ENCODE results near the gene RAB8B.
A peak's percentile ranks its signal among the peaks of the same experiment; 100 is the strongest.
"Not testable (repeated sequence)": the region's sequence is repeated elsewhere in the genome, so short reads cannot be mapped to it uniquely, and the experiment has no call there.

The RAB8B gene

DNA sequence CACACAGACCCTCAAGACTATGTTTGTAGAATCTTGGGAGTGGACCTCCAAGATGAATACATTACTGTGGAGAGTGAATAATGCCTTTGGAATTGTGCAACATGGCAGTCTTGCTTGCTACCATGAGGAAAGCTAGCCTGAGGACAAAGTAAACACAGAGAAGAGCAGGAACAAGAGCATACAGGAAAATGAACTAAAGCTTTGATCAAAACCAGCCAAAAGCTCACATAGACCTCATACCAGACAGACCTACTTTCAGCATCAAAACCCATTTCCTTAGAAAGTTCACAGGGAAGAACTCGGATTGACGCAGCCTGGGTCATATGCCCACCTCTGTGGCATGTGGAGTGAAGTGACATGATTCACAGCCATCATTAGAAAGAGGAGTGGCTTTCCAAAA, 3.3 kb upstream of the RAB8B start:
- DNase-seq = no peak

GRCh38 chr15:63187589-63188226, 1.7 kb upstream of the RAB8B start:
- no peak for DNase-seq

- DNase-seq = no peak
Observed at GRCh38 chr15:63188247-63188925, 1.0 kb upstream of the RAB8B start.

DNA sequence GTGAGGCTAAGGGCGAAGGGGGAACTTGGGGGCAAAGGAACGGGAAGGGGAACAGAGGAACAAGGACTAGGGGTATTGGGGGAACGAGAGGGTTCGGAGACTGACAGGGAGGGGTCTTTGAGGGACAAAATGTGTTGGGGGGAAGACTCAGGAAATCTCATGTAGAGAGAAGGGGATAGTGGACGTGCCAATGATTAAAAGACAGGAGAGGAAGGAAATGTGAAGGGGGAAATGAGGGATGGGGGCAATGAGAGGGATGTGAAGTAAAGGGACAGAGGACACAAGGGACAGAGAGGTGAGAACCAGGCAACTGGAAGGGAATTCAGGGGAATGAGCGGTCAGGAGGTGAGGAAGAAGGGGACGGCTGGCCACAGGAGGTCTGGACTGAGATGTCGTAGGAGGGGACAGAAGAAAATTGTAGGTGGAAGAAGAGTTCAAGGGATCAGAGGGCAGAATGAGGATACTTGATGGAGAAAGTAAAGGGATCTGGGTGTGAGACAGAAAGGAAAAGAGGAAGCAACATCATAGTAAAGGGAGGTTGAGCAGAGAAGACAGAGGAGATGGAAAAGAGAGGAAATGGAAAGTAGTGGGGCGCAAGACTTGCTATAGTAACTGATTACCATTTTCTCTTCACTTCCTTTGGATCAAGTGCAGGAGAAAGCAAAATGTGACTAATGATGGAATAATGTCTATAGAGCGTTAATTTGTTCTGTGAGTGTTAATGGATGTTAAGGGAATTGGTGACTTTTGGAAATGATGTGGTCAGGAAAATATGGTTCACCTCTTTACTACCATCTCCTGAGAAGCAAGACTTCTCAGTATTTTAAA, 749 bp downstream of the RAB8B start:
- peak; percentile 37 for DNase-seq

GRCh38 chr15:63190769-63191649, 1.6 kb downstream of the RAB8B start:
- no peak for DNase-seq

DNA sequence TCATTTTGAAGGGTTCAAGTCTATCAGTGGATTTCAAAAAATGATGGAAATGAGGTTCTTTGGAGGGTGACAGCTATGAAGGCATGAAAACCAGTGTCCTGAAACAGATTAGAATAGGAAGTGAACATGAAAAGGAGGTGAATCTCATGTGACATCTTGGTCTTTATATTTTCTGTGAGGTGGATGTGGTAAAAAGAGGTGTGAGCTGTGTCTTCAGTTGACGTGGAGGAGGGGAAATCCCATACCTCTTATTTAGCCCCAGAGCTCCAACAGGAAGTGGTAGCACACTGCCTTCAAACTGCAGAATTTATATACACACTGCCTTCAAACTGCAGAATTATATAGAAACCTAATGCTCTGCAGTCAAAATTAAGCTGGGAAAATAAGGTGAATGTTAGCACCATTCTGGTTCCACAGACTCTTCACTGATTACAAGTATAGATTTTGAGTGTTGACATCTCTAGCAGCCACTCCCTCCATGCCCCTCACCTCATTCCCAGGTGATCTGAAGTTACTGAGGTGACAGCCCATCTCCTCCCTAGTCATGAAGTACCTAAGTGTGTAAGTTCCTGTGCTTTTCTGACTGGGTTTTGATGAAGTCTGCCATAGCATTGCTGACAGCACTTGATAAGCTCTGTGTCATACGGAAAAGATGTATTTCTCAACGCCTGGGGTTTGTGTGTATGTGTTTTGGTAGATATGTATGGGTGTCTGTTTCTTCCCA, 2.7 kb downstream of the RAB8B start:
- DNase-seq = no peak

GRCh38 chr15:63192619-63193206, 3.3 kb downstream of the RAB8B start:
- no peak for DNase-seq

DNA sequence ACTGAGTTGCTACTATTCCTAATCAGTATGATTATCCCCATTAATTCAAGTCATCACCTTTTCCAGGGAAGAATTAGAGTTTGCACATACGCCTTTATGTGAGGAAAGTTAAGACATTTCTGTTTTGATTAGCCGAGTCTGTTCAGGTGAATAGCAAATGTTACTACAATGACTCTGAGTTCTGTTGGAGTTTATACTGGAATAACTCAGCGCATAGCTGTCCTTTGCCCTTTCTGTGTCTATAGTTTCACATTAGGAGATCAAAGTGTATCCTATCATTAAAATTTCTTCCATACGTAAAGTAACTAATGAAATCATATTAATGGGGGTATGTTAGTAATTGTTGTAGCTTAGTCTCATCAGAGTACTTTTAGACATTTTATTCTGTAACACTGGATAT, 4.9 kb downstream of the RAB8B start:
- no peak for DNase-seq

DNA sequence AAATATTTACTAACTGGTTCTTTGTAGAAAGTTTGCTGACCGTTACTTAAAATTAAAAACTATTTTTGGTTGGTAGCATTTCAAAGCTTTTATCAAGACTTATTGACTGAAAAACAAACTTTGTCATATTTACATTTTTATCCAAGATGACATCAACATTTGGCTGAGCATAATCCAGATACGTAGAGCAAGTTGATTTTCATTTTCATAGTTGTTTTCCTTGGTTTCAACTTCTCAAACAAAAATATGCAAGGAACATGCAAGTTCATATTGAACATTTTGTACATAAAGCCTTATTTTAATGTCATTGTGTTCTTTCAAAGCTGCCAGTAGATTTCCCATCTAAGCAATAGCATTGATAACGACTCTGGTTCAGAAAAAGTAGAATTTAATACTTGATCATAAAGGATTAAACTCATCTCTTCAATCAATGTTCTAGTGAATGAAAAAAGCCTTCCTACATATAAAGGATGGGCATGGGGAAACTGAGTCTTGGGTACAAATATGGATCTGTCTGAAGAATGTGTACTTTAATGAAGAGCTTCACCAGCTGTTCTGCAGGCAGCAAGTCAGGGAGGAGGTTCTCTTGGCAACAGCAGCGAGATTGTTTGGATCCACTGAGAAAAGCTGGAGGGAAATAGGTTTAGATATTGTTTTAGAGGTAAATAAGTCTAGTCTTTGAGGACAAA, 5.6 kb downstream of the RAB8B start:
- DNase-seq = no peak

DNA sequence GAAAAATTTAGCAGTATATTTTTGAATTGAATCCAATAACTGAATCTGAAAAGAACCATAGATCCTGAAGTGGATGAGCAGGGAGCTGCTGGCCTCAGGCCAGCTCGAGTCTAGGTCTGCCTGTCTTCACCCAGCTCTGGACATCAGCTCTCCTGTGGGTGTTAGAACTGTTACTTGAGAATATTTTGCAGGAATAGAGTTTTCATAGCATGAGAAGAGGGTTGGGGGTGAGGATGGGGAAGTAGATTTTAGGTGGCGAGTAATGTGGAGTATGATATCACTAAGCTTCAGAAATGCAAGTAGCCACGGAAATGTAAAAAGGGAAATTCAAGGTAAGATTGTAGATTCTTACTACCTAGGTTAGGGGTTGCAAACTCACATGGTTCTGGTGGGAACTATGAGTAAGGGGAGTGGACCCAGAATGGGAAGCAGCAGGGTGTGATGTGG, 6.2 kb downstream of the RAB8B start:
- no peak for DNase-seq

DNA sequence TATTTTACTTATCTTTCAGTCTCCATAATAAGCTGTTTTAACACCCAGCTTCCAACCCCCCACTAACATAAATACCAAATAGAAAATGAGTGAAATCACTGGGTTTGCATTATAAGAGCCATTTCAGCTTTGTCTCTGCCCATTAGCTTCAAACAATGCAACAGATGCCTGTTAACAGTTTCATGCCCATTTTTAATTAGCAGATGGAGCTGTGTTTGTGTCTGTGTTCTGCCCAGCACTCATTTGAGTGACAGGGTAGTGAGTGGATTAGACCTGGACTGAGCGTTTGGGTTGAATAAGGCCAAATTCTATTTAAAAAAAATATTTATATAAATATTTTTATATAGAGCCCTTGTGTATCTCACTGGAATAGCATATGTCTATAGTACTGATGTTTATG, 7.4 kb downstream of the RAB8B start:
- DNase-seq = no peak

DNA sequence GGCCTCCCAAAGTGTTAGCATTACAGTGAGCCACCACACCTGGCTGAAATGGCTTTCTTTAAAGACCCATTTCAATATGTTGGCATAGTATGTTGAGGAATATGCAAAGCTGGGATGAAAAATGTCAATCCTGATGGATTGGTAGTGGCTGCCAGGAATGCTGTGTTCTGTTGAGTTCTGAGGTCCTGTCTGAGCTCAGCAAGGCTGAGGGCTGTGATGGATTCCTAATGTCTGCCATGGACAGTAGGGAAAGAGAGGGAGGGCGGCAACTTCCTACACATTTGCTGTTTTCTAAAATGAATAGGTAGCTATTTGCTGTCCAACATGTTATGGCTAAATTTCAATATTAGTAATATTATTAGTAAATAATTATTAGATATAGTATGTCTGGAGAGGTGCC, 8.2 kb downstream of the RAB8B start:
- DNase-seq = no peak

GRCh38 chr15:63198371-63199250, 9.2 kb downstream of the RAB8B start:
- DNase-seq = no peak

- no peak for DNase-seq
Observed at GRCh38 chr15:63200464-63201249, 11.3 kb downstream of the RAB8B start.

DNA sequence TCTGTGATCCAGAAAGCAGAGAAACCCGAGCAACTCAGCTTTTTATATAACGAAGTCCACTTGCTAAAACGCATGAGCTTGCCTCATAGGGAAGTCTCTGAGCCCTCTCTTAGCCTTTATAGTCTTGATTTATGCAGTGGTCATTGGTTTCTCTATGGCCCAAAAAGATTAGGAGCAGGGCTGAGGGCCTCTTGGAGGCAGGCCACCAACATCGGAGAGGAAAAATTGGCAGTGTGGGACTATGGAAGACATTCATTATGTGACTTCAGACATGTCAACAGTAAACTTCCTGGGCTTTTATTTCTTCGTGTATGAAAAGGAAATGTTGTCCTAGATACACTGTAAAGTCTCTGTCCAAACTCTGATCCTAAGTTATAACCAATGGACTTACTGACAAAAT, 13.5 kb downstream of the RAB8B start:
- DNase-seq = no peak

DNA sequence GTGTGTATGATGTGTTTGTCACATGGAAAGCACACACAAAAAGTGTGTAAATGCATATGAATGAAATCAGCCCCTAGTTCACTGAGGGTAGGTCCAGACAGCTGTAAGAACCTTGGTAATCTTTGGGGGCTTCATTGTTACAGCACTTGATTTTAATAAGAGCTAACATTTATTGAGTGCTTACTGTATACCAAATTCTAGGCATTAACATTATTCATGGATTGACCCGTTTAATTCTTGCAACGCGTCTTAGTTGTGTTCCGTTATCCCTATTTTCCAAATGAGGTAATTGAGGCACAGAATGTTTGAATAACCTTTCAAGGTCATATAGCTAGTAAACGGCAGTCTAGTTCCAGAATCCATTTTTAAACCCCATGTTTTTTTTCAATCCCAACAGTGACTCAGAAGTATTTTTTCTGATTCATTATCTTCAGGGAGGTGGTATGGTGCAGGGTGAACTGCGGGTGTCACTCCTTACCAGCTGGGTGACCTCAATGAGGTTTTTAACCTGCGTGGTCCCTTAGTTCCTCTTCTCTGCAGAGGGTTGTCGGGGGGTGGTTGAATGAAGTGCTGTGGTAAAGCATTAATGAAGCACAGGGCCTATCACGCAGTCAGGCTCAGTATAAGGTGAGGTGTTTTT, 14.2 kb downstream of the RAB8B start:
- no peak for DNase-seq

DNA sequence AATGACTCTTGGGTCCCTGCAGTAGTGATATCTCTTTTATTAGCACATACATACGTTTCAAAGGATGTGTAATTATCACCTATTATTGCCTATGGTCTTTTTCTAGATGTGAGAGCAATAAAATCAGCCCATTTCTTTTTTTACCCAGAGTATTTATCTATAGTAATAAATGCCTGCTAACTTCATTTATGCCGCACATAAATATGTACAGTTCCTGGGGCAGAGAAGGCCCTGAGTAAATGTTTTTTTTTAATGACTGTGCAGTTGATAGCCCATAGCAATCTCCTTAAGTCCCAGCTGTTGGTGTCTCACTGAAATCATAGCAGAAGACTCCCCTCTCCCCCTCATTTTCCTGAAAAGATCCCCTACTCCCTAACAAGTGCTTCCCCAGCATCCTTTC, 16.7 kb downstream of the RAB8B start:
- no peak for DNase-seq

DNA sequence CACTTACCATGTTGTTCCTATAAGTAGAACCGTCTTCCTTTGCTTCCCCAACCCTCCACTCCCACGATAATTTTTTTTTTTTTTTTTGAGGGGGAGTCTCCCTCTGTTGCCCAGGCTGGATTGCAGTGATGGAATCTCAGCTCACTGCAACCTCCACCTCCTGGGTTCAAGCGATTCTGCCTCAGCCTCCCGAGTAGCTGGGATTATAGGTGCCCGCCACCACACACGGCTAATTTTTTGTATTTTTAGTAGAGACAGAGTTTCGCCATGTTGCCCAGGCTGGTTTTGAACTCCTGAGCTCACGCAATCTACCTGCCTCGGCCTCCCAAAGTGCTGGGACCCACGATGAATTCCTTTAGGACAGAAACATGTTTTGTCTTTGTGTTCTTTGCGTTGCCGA, 19.4 kb downstream of the RAB8B start:
- not testable (repeated sequence) for DNase-seq

Data from SIG-M5 (cell line).